GM21576 (cell line): Measurements from ENCODE around the gene LGMN.
"Not testable (repeated sequence)": the region's sequence is repeated elsewhere in the genome, so short reads cannot be mapped to it uniquely, and the experiment has no call there.

ENCODE experiments used
- ATAC-seq: cut with Tn5 transposase; IDR thresholded peaks from one replicate; pipeline ENCODE4 v1.9.1; 2021; ENCODE audit warnings: mild to moderate bottlenecking, moderate library complexity; ENCODE audit not compliant: unreplicated experiment

Gene LGMN

DNA sequence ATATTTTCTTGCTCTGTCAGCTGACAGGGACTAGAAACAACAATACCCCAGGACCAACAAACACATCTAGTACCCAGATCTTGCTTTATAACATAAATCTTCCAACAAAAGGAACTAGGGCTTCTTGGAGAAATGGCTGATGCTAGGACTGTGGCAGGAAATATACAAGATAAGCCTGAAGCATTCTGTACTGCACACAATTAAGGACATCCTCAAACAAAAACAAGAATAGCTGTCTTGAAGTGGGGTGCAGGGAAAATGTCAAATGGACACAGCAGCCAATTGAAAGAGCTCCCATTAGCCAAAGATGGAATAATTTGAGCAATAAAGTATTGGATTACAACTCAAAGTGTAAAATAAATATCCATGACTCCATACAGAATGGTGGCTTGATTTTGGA, 50.0 kb downstream of the LGMN start:
- ATAC-seq: no peak

DNA sequence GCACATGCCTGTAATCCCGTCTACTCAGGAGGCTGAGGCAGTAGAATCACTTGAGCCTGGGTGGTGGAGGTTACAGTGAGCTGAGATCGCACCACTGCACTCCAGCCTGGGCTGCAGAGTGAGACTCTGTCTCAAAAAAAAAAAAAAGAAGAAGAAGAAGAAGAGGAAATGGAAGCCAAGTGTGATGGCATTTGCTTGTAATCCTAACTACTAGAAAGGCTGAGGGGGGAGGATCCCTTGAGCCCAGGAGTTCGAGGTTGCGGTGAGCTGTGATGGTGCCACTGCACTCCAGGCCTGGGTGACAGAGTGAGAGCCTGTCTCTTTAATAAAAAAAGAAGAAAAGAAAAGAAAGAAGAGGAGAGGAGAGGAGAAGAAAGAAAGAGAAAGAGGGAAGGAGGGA, 52.1 kb downstream of the LGMN start:
- no peak for ATAC-seq

- ATAC-seq: no peak
Measured at GRCh38 chr14:92695562-92695961, 52.9 kb downstream of the LGMN start.

- no peak for ATAC-seq
Measured at GRCh38 chr14:92694807-92695206, 53.6 kb downstream of the LGMN start.

- no peak for ATAC-seq
Measured at GRCh38 chr14:92693998-92694795, 54.2 kb downstream of the LGMN start.

DNA sequence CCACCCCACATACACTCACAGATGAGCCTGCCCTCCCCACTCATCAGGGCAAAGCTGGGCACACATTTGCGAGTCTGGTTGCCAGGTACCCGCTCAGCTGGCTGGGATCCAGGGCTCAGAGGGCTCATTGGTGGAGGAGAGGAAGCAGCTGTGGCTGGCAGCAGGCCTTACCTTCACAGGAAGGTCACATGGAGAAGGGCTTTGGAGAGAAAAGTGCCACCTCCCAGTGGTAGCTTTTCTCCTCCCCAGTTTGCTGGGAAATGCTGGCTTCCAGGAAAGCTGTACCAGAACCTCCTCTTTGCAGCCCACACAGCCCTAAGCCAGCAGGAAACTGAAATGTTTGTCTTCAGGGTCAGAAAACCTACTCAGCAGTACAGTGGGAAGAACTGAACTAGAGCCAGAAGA, 55.6 kb downstream of the LGMN start:
- ATAC-seq: no peak

GRCh38 chr14:92690171-92691011, 58.0 kb downstream of the LGMN start:
- no peak for ATAC-seq

- ATAC-seq: no peak
Measured at GRCh38 chr14:92688434-92689375, 59.7 kb downstream of the LGMN start.

- ATAC-seq: no peak
Measured at GRCh38 chr14:92687681-92688433, 60.6 kb downstream of the LGMN start.

- ATAC-seq: peak; percentile 47
Measured at GRCh38 chr14:92686900-92687427, 61.5 kb downstream of the LGMN start.

GRCh38 chr14:92686411-92686899, 62.0 kb downstream of the LGMN start:
- no peak for ATAC-seq

DNA sequence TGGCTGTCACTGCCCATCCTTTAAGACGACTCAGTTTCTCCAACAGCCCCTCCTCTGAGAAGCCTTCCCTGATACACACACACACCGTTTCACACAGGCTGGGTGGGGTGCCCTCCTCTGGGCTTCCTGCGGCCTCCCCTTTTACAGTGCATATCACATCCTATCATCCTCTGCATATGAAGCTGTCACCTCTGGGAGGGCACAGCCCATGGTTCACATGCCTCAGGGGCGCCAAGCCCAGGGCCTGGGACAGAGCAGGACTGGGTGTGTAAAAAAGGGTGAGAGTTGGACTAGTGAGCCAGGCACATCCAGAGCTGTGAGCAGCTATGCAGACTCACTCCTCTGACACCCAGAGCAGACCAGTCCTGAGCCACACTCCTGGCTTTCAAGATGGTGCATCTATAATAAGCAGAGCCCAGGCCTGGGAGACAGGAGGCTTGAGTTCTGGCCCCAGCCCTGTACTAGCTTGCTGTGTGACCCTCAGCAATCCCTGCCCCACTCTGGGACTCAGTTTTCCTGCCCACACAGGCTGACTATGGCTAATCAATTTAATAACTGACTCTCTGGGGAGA, 62.6 kb downstream of the LGMN start:
- no peak for ATAC-seq

- no peak for ATAC-seq
Measured at GRCh38 chr14:92684801-92685560, 63.4 kb downstream of the LGMN start.

DNA sequence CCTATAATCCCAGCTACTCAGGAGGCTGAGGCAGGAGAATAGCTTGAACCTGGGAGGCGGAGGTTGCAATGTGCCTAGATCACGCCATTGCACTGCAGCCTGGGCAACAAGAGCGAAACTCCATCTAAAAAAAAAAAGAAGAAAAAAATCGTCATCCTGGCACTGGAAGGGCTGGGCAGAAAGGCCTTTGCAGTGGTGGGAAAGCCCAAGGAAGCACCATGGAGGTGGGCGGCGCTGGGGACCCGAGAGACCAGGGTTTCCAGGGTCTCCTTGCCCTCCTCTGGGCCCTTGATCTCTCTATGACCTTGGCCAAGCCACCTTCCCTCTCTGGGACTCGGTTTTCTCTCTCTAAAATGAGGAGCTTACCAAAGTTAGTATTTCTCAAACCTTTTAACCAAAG, 65.4 kb downstream of the LGMN start:
- no peak for ATAC-seq

- ATAC-seq: no peak
Measured at GRCh38 chr14:92680781-92681650, 67.4 kb downstream of the LGMN start.

DNA sequence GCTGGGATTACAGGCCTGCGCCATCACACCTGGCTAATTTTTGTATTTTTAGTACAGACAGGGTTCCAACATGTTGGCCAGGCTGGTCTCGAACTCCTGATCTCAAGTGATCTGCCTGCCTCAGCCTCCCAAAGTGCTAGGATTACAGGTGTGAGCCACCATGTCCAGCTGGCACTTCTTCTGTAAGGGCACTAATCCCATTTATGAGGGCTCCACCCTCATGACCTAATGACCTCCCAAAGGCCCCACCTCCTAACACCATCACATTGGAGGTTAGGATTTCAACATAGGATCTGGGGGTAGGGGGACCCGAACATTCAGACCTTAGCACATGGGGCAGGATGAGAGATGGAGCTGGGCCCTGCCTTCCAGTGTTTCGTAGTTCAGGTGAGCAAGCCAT, 68.1 kb downstream of the LGMN start:
- not testable (repeated sequence) for ATAC-seq

DNA sequence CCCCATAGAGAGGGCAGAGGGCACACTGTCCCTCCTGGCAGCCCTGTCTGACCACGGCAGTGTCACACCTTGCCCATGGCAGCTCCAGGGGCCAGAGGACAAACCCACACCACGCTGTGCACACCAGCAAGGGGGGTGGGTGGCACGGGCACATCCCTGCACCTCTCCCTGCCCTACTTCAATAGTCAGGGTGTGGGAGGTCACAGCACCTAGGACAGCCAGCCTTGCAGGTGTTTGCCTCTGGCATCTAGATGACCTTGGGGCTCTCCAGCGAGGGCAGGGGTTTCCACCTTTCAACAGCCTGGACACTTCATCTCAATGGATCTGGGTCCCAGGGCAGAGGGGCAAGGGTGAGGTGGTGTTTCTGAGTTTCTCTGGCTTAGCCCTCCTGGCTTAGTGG, 69.2 kb downstream of the LGMN start:
- no peak for ATAC-seq

GRCh38 chr14:92678766-92679165, 69.7 kb downstream of the LGMN start:
- no peak for ATAC-seq
